ENCODE results near the gene USP53.

GRCh38 chr4:119179011-119179410 is 33.5 kb upstream of the USP53 start:
- no peak for TF ChIP-seq POLR2AphosphoS5 (IDR thresholded peaks at IDR 0.05; ENCODE audit: insufficient read depth, low read depth, low read length)
- no peak for TF ChIP-seq CTCF (IDR thresholded peaks at IDR 0.05; ENCODE audit: extremely low read depth in 1 of 2, insufficient read depth in 1 of 2, low read depth in 1 of 2, low read length in 2 of 2)
- no peak for TF ChIP-seq POLR2A (IDR thresholded peaks at IDR 0.05; ENCODE audit: low read depth, low read length)
- no peak for TF ChIP-seq JUN (IDR thresholded peaks at IDR 0.05; ENCODE audit: borderline replicate concordance, insufficient read depth, insufficient read length, low read depth)
- TF ChIP-seq MYC (IDR thresholded peaks at IDR 0.05; ENCODE audit: low read depth, low read length): no peak
- no peak for TF ChIP-seq MAX (IDR thresholded peaks at IDR 0.05; ENCODE audit: insufficient read depth, insufficient read length)
- no peak for TF ChIP-seq EZH2 (IDR thresholded peaks at IDR 0.05; ENCODE audit: borderline replicate concordance, low read depth, low read length, severe bottlenecking)
